A673 (cell line): ENCODE data around the gene KMT5B.

Experiments used
- CTCF ChIP-seq: fragments of 300-800, 200-600 bp; sonication (generic); conservative IDR thresholded peaks from 2 replicates; pipeline ENCODE4 v1.5.1; 2017; ENCODE audit warnings: low read depth, mild to moderate bottlenecking, antibody characterized with exemption, low read length, moderate library complexity, mixed read lengths
- EZH2 ChIP-seq: fragments of 200-600 bp; sonication (generic); IDR thresholded peaks from 2 replicates; pipeline ENCODE4 v1.6.1; 2017; ENCODE audit warnings: borderline replicate concordance, low read depth, mild to moderate bottlenecking, mixed read lengths, antibody characterized with exemption, low read length; ENCODE audit not compliant: poor library complexity, severe bottlenecking

GRCh38 chr11:68165601-68166000 lies 47.5 kb downstream of the KMT5B start:
- TF ChIP-seq CTCF (no peak), EZH2 (no peak)
